Measurements from ENCODE around the gene ACTL7A.

- TF ChIP-seq CTCF (IDR thresholded peaks at IDR 0.05), result no peak
- TF ChIP-seq POLR2A (IDR thresholded peaks at IDR 0.05), result no peak
Measured at GRCh38 chr9:108865037-108865436, 3.0 kb downstream of the ACTL7A start.
